Measurements from ENCODE around the gene CHCHD3. TPM values are rescaled to one million over a fixed set of nuclear protein-coding genes. Genes with fewer than 3 reads are reported as not detected.

Gene CHCHD3
- total RNA-seq, 1 experiment from 2014 or later = 114 TPM

GRCh38 chr7:132771301-132771730 lies 310.6 kb downstream of the CHCHD3 start (continued):
- TF ChIP-seq STAT6 (CRISPR knock-in tag; conservative IDR thresholded peaks at IDR 0.05; ENCODE audit: low read depth) = no peak
- no peak for TF ChIP-seq ATF2 (CRISPR knock-in tag; IDR thresholded peaks at IDR 0.05; ENCODE audit: borderline replicate concordance, low read depth)
- no peak for TF ChIP-seq GTF2I (CRISPR knock-in tag; conservative IDR thresholded peaks at IDR 0.05)
- TF ChIP-seq ZNF219 (CRISPR knock-in tag; IDR thresholded peaks at IDR 0.05; ENCODE audit: borderline replicate concordance) = no peak
- no peak for TF ChIP-seq ZBTB43 (CRISPR knock-in tag; IDR thresholded peaks at IDR 0.05)
- TF ChIP-seq FOXJ3 (CRISPR knock-in tag; IDR thresholded peaks at IDR 0.05; ENCODE audit: borderline replicate concordance) = no peak

- no peak overlapping the region for H3K27ac Mint-ChIP-seq
Observed at GRCh38 chr7:132770055-132770454, 311.8 kb downstream of the CHCHD3 start.

More at GRCh38 chr7:132770055-132770454, 311.8 kb downstream of the CHCHD3 start:
- Mint-ChIP-seq H3K4me3 (no peak overlapping the region), H3K36me3 (peaks cover 10% of the 10 kb centered on the region), H3K27me3 (ENCODE audit: low read depth) (no peaks in the 10 kb centered on the region; the same call in 1 of the 2 replicates), H3K9me3 (peaks cover 19% of the 10 kb centered on the region), H3K4me1 (peaks cover 11% of the 10 kb centered on the region)
- no peak for DNase-seq (ENCODE audit: low spot score)
- CTCF ChIA-PET = no interaction called here
- no peak for ATAC-seq
- TF ChIP-seq FOXK1 (CRISPR knock-in tag; IDR thresholded peaks at IDR 0.05) (no peak), ZSCAN18 (CRISPR knock-in tag; IDR thresholded peaks at IDR 0.05) (no peak), ZBTB43 (CRISPR knock-in tag; IDR thresholded peaks at IDR 0.05) (no peak), SOX15 (CRISPR knock-in tag; IDR thresholded peaks at IDR 0.05) (no peak), ZNF416 (CRISPR knock-in tag; IDR thresholded peaks at IDR 0.05) (no peak), ZNF512 (CRISPR knock-in tag; IDR thresholded peaks at IDR 0.05; ENCODE audit: borderline replicate concordance) (no peak), AR (CRISPR knock-in tag; IDR thresholded peaks at IDR 0.05) (no peak)
- POLR2A ChIA-PET = no interaction called here

Data from WTC11 (cell line).